Panc1 (cell line): ENCODE measurements around the gene PANK4.

Source experiments
- TCF7L2 ChIP-seq: IDR thresholded peaks from 2 replicates; pipeline ENCODE4 v1.6.1; 2011; ENCODE audit warnings: mild to moderate bottlenecking, low read depth, low read length, inconsistent platforms
- TF ChIP-seq, protein P1 (sequence below): fragments of 450-650 bp; IDR thresholded peaks from 2 replicates; pipeline ENCODE4 v1.5.1; 2017; ENCODE audit warnings: mild to moderate bottlenecking
- TF ChIP-seq, protein P2 (sequence below), 2 experiments: IDR thresholded peaks; 2 replicates each; pipeline ENCODE4 v1.6.1; 2011 to 2012; ENCODE audit warnings: low read depth in 2 of 2, control low read depth in 1 of 2, low read length in 1 of 2, mild to moderate bottlenecking in 1 of 2, moderate library complexity in 1 of 2; ENCODE audit not compliant: insufficient read depth in 1 of 2

DNA sequence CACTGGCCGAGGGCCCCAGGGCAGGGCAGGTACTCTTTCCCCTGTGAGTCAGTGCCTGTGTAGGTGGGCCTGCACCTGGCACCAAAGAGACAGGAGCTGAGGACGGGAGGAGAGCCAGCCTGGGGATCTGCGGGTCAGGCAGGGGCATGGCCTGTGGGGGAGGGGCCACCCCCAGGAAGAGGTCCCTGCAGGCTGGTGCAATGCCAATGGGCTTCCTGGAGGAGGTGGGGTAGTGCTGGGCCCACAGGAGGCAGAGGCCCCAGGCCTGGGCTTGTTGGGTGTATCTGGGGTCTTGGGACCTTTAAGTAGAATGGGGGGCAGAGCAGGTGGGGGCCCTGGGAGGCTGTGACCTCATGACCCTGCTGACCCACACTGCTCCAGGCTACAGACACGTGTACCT lies 27.1 kb downstream of the PANK4 start:
- TF ChIP-seq, protein P1, sequence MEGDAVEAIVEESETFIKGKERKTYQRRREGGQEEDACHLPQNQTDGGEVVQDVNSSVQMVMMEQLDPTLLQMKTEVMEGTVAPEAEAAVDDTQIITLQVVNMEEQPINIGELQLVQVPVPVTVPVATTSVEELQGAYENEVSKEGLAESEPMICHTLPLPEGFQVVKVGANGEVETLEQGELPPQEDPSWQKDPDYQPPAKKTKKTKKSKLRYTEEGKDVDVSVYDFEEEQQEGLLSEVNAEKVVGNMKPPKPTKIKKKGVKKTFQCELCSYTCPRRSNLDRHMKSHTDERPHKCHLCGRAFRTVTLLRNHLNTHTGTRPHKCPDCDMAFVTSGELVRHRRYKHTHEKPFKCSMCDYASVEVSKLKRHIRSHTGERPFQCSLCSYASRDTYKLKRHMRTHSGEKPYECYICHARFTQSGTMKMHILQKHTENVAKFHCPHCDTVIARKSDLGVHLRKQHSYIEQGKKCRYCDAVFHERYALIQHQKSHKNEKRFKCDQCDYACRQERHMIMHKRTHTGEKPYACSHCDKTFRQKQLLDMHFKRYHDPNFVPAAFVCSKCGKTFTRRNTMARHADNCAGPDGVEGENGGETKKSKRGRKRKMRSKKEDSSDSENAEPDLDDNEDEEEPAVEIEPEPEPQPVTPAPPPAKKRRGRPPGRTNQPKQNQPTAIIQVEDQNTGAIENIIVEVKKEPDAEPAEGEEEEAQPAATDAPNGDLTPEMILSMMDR: no peak
- TF ChIP-seq, protein P2, sequence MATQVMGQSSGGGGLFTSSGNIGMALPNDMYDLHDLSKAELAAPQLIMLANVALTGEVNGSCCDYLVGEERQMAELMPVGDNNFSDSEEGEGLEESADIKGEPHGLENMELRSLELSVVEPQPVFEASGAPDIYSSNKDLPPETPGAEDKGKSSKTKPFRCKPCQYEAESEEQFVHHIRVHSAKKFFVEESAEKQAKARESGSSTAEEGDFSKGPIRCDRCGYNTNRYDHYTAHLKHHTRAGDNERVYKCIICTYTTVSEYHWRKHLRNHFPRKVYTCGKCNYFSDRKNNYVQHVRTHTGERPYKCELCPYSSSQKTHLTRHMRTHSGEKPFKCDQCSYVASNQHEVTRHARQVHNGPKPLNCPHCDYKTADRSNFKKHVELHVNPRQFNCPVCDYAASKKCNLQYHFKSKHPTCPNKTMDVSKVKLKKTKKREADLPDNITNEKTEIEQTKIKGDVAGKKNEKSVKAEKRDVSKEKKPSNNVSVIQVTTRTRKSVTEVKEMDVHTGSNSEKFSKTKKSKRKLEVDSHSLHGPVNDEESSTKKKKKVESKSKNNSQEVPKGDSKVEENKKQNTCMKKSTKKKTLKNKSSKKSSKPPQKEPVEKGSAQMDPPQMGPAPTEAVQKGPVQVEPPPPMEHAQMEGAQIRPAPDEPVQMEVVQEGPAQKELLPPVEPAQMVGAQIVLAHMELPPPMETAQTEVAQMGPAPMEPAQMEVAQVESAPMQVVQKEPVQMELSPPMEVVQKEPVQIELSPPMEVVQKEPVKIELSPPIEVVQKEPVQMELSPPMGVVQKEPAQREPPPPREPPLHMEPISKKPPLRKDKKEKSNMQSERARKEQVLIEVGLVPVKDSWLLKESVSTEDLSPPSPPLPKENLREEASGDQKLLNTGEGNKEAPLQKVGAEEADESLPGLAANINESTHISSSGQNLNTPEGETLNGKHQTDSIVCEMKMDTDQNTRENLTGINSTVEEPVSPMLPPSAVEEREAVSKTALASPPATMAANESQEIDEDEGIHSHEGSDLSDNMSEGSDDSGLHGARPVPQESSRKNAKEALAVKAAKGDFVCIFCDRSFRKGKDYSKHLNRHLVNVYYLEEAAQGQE (IDR thresholded peaks at IDR 0.05; ENCODE audit: insufficient read depth in 1 of 2, low read depth in 2 of 2, low read length in 1 of 2): no peak
- no peak for TF ChIP-seq TCF7L2
